ENCODE results near the gene F7. TPM values are rescaled to one million over a fixed set of nuclear protein-coding genes. Genes with fewer than 3 reads are reported as not detected.
A peak's percentile ranks its signal among the peaks of the same experiment; 100 is the strongest.

Gene F7
- total and polyA plus RNA-seq, 9 of the 15 experiments (the other 6 are each of a cell fraction or from before 2014, with no cell fraction given) = not detected

GRCh38 chr13:113120300-113121182, 14.9 kb downstream of the F7 start:
- ATAC-seq (no peak), DNase-seq (ENCODE audit: extremely low read depth in 1 of 4, low spot score in 3 of 4) (no peak), FAIRE-seq (no peak)
- no peak overlapping the region for H3K4me2 ChIP-seq (ENCODE audit: insufficient read depth, low read length)
- H3K4me3 ChIP-seq = no peak overlapping the region
- no peaks in the 10 kb centered on the region for H4K20me1 ChIP-seq (replicated peaks; ENCODE audit: control insufficient read depth, insufficient read depth, low read length)
- H3K9ac ChIP-seq (ENCODE audit: insufficient read depth in 1 of 2, low read depth in 2 of 2, low read length in 2 of 2) = no peak overlapping the region
- BruUV-seq (replicated peaks) = no TSS peak
- peaks cover 0 to 16% of the 10 kb centered on the region in 2 experiments; a peak in 2 of 5 replicates for H3K4me1 ChIP-seq (replicated peaks in 1 of 2; ENCODE audit: control insufficient read depth in 2 of 2, insufficient read depth in 2 of 2, low read length in 2 of 2)
- H3K9me3 ChIP-seq (replicated peaks; ENCODE audit: control insufficient read depth, insufficient read depth, low read depth, low read length) = no peaks in the 10 kb centered on the region
- POLR2A ChIA-PET = no interaction called here
- H3K27me3 ChIP-seq (ENCODE audit: control insufficient read depth in 2 of 2, insufficient read depth in 2 of 2, low read length in 2 of 2) = peaks cover 0 to 80% of the 10 kb centered on the region in 2 experiments; a peak in 4 of 5 replicates
- 1% methylated on average over 18 of the region's 19 CpGs for WGBS (ENCODE audit: insufficient coverage, low coverage, missing lambda C conversion rate)
- TF ChIP-seq ZBTB40 (IDR thresholded peaks at IDR 0.05) = peak; percentile 45; the same call in 1 of the 2 replicates
- TF ChIP-seq ZBTB40 (CRISPR knock-in tag; IDR thresholded peaks at IDR 0.05) = no peak
- TF ChIP-seq NFIC (IDR thresholded peaks at IDR 0.05) = no peak
- TF ChIP-seq COPS2 (conservative IDR thresholded peaks at IDR 0.05) = no peak
- TF ChIP-seq ZNF696 (CRISPR knock-in tag; conservative IDR thresholded peaks at IDR 0.05) = no peak
- TF ChIP-seq HES1 (IDR thresholded peaks at IDR 0.05; ENCODE audit: low read depth) = no peak
- no peak for TF ChIP-seq ZNF24 (IDR thresholded peaks at IDR 0.05)
- no peak for TF ChIP-seq ETV5 (CRISPR knock-in tag; IDR thresholded peaks at IDR 0.05; ENCODE audit: low read depth)
- H3K79me2 ChIP-seq (ENCODE audit: control insufficient read depth, insufficient read depth, low read length) = no peaks in the 10 kb centered on the region
- no peak overlapping the region for H3K27ac ChIP-seq (ENCODE audit: extremely low read depth, low read depth, low read length)
- CTCF ChIA-PET (ENCODE audit: low intra/inter-chr PET ratio) = no interaction called here
- H3K9me1 ChIP-seq (ENCODE audit: control insufficient read depth, insufficient read depth, low read length) = no peaks in the 10 kb centered on the region
- in situ Hi-C loops (cut with MboI) = no loop called here
- no peaks in the 10 kb centered on the region for H3K36me3 ChIP-seq (ENCODE audit: control insufficient read depth, insufficient read depth, low read length)
- H2AFZ ChIP-seq (ENCODE audit: low read depth, low read length) = no peak overlapping the region
- intact Hi-C loops (cut with micrococcal nuclease) = no loop called here
